GM13976 (cell line): ENCODE data around the gene PRKCA.

Experiments used
- DNase-seq: peaks from one replicate; pipeline ENCODE4 v3.0.0; 2012; ENCODE audit warnings: low spot score
- in situ Hi-C: fragments of 300-500 bp; cut with MboI; formaldehyde crosslinking; loops from one replicate; pipeline ENCODE4 v1.12.0; 2022; ENCODE audit warnings: low sequenced_read_pairs, mixed read lengths, inconsistent platforms; ENCODE audit not compliant: unreplicated experiment
- TF ChIP-seq, protein P1 (sequence below): IDR thresholded peaks from 2 replicates; pipeline ENCODE4 v1.5.1; 2012; ENCODE audit warnings: borderline replicate concordance, mild to moderate bottlenecking; ENCODE audit not compliant: insufficient read depth; ENCODE audit errors: extremely low read depth, missing control alignments, control extremely low read depth

Gene PRKCA

GRCh38 chr17:66511135-66511534 lies 208.7 kb downstream of the PRKCA start:
- TF ChIP-seq, protein P1, sequence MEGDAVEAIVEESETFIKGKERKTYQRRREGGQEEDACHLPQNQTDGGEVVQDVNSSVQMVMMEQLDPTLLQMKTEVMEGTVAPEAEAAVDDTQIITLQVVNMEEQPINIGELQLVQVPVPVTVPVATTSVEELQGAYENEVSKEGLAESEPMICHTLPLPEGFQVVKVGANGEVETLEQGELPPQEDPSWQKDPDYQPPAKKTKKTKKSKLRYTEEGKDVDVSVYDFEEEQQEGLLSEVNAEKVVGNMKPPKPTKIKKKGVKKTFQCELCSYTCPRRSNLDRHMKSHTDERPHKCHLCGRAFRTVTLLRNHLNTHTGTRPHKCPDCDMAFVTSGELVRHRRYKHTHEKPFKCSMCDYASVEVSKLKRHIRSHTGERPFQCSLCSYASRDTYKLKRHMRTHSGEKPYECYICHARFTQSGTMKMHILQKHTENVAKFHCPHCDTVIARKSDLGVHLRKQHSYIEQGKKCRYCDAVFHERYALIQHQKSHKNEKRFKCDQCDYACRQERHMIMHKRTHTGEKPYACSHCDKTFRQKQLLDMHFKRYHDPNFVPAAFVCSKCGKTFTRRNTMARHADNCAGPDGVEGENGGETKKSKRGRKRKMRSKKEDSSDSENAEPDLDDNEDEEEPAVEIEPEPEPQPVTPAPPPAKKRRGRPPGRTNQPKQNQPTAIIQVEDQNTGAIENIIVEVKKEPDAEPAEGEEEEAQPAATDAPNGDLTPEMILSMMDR, result no peak
- in situ Hi-C loops, result no loop called here
- no peak for DNase-seq

GRCh38 chr17:66514227-66514806 lies 211.9 kb downstream of the PRKCA start:
- DNase-seq, result no peak
- TF ChIP-seq, protein P1, result no peak
- in situ Hi-C loops, result no loop called here

GRCh38 chr17:66515974-66516373 lies 213.6 kb downstream of the PRKCA start:
- no peak for DNase-seq
- TF ChIP-seq, protein P1, result no peak
- in situ Hi-C loops, result no loop called here

DNA sequence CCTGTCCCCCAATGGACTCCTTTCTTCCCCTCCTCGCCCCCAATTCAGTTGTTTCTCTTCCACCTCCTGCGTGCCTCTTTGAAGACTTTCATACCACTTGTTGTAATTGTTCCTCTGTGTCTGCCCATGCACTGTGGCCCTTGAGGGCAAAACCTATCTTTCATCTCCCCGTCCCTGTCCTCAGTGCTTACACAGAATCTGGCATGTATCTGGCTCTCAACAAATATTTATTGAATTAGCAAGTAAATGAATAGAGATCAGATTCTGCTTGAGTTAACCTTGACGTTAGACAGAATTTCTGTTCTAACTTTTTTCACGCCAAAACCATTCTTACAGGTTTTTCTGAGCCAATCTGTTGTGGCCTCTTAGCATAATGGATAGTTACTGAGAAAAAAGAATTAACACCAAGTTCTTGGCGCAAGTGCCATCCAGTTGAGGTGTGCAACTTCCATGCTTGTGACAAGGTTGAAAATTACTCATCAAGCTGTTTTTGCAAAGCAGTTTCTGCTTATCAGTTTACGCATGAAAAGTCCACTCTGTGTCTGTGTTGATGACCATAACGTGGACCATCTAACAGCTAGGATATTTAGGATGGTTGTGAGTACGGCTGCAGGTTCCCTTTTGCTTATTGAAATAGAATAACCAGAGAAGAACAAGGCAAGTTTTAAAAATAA lies 215.1 kb downstream of the PRKCA start:
- TF ChIP-seq, protein P1, result no peak

DNA sequence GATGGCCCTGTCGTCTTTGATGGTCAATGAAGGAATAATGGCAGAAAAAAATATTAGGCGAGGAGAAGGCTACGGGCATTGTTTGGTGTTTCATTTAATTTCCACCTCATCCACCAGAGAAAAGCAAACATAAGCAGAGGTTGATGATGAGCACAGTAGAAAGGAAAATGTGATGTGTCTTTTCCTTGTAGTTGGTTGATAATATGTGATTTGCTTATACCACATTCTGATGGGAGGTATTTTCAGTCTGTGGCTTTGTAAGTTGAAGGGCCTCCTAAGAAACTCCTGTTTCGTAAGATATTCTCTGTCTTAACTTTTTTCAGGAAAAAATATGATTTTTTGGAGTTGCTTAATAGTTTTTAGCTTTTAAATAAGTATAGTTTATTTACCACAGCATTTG lies 215.7 kb downstream of the PRKCA start:
- TF ChIP-seq, protein P1, result no peak
- in situ Hi-C loops, result no loop called here

More for the DNA sequence above, 215.1 kb downstream of the PRKCA start:
- no peak for DNase-seq
- in situ Hi-C loops, result no loop called here

GRCh38 chr17:66518677-66519076 lies 216.3 kb downstream of the PRKCA start:
- in situ Hi-C loops, result no loop called here
- DNase-seq, result no peak
- TF ChIP-seq, protein P1, result no peak

More for the DNA sequence above, 215.7 kb downstream of the PRKCA start:
- no peak for DNase-seq
